Astrocyte (in vitro differentiated cells and primary cell): ENCODE results near the gene CROCC2.

Experiments
- CTCF ChIP-seq: IDR thresholded peaks from 2 replicates; pipeline ENCODE4 v1.5.1; 2011; ENCODE audit warnings: low read depth, mild to moderate bottlenecking, inconsistent platforms, low read length, moderate library complexity; ENCODE audit not compliant: insufficient read depth
- EZH2 ChIP-seq: IDR thresholded peaks from 2 replicates; pipeline ENCODE4 v1.6.1; 2012; ENCODE audit warnings: mild to moderate bottlenecking, low read length, inconsistent platforms; ENCODE audit not compliant: insufficient read depth

DNA sequence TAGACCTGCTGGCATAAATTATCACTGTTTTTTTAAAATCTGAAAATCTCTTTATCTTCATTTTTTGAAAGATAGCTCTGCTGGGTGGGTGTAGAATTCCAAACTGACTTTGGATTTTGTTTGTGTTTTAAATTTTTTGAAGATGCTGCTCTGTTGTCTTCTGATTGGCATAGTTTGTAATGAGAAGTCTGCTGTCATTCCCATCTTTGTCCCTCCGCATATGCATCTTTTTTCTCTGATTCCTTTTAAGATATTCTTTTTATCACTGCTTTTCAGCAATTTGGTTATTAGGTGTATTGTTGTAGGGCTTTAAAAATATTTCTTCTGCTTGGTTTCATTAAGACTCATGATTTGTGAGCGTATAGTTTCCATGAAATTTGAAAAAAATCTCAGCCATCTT, 99.4 kb downstream of the CROCC2 start:
- TF ChIP-seq CTCF (no peak), EZH2 (no peak)
